GM18951 (cell line): ENCODE data around the gene TRABD2B.

Experiments
- POLR2A ChIP-seq: IDR thresholded peaks from 4 replicates; pipeline ENCODE4 v1.6.1; 2011; ENCODE audit warnings: mild to moderate bottlenecking; ENCODE audit not compliant: insufficient read length, insufficient read depth; ENCODE audit errors: extremely low read depth
- in situ Hi-C: fragments of 300-500 bp; cut with MboI; formaldehyde crosslinking; loops from one replicate; pipeline ENCODE4 v1.12.0; 2022; ENCODE audit warnings: low sequenced_read_pairs, mixed read lengths, inconsistent platforms; ENCODE audit not compliant: unreplicated experiment

The TRABD2B gene

GRCh38 chr1:47901001-47901575 lies 96.1 kb downstream of the TRABD2B start:
- TF ChIP-seq POLR2A = no peak
- in situ Hi-C loops = no loop called here

- in situ Hi-C loops = no loop called here
- TF ChIP-seq POLR2A = no peak
These were observed 98.9 kb downstream of the TRABD2B start for GRCh38 chr1:47898133-47898845.

DNA sequence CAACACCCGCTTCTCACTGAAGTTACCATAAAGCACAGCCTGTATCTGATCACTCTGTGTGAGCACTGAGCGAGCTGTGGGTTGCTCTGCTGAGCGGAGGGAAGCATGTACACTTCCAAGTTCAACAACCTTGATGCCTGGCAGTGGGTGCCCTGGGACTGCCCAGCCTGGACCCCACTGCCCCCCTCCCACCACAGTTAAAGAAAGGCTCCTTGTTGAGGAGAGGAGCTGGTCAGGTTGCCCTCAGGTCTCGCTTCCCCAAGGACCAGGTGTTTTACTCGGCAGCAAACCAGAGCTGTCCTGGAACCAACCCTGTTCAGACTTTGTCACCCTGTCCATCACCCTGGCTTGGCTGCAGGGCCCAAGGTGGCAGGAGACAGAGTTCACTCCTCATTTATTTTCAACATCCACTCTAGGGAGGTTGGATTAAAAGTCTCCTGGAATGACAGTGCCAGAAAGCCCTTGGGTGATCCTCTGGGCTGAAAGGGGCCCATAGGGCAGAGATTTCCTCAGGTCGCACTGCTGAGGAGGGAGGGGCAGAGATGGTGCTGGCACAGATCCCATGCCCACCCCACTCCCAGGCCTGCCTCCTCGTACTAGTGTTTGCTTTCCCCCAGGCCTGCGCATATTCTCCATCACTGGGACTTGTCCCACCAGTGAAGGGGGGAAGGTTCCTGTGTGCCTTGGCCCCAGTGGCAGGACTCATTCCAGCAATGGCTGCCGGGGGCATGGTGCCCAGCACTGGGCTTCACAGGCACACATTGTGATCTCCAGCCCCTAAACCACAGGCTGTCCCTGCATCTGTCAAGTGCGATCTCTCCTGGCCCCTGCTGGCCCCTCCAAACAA lies 101.7 kb downstream of the TRABD2B start:
- in situ Hi-C loops = no loop called here

GRCh38 chr1:47894410-47895278 lies 102.5 kb downstream of the TRABD2B start:
- TF ChIP-seq POLR2A = no peak
- in situ Hi-C loops = no loop called here

More for the DNA sequence above, 101.7 kb downstream of the TRABD2B start:
- no peak for TF ChIP-seq POLR2A

- TF ChIP-seq POLR2A = no peak
- in situ Hi-C loops = no loop called here
These were observed 103.8 kb downstream of the TRABD2B start for GRCh38 chr1:47893412-47893811.

GRCh38 chr1:47890779-47891178 lies 106.4 kb downstream of the TRABD2B start:
- no peak for TF ChIP-seq POLR2A

GRCh38 chr1:47888294-47888629 lies 108.9 kb downstream of the TRABD2B start:
- in situ Hi-C loops = no loop called here

More at GRCh38 chr1:47890779-47891178, 106.4 kb downstream of the TRABD2B start:
- in situ Hi-C loops = no loop called here

GRCh38 chr1:47887475-47888293 lies 109.5 kb downstream of the TRABD2B start:
- no peak for TF ChIP-seq POLR2A

More at GRCh38 chr1:47888294-47888629, 108.9 kb downstream of the TRABD2B start:
- no peak for TF ChIP-seq POLR2A

GRCh38 chr1:47887060-47887459 lies 110.1 kb downstream of the TRABD2B start:
- no peak for TF ChIP-seq POLR2A
- in situ Hi-C loops = no loop called here

More at GRCh38 chr1:47887475-47888293, 109.5 kb downstream of the TRABD2B start:
- in situ Hi-C loops = no loop called here

DNA sequence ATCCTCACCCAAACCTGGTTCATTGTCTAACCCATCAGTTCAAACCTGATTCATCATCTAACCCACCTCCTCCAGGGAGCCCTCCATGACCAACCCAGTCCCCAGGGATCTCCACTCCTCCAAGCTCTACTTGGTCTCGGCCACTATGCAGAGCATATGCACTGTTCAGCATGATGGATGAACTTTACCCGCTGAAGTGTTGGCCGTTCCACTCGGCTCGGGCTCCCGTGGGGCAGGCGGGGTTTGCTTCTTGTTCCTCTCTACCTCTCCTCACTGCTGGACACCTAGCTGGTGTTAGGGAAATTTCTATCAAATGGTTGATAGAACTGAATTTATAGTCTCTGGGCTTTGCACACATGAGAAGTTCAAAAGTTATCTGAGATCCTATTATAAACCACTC lies 111.0 kb downstream of the TRABD2B start:
- in situ Hi-C loops = no loop called here
- no peak for TF ChIP-seq POLR2A

- in situ Hi-C loops = no loop called here
- no peak for TF ChIP-seq POLR2A
These were observed 111.9 kb downstream of the TRABD2B start for GRCh38 chr1:47885062-47885830.
